HG03442 (cell line): ENCODE results near the gene RAP1GDS1.
A peak's percentile ranks its signal among the peaks of the same experiment; 100 is the strongest.
"Not testable (repeated sequence)": the region's sequence is repeated elsewhere in the genome, so short reads cannot be mapped to it uniquely, and the experiment has no call there.

ENCODE experiments used
- ATAC-seq: cut with Tn5 transposase; IDR thresholded peaks from one replicate; pipeline ENCODE4 v1.9.1; 2021; ENCODE audit warnings: mild to moderate bottlenecking, moderate library complexity; ENCODE audit not compliant: unreplicated experiment

The RAP1GDS1 gene

GRCh38 chr4:98421111-98421510 lies 159.9 kb downstream of the RAP1GDS1 start:
- ATAC-seq, result no peak

- no peak for ATAC-seq
Measured at GRCh38 chr4:98423009-98423408, 161.8 kb downstream of the RAP1GDS1 start.

- ATAC-seq, result no peak
Measured at GRCh38 chr4:98430708-98431403, 169.7 kb downstream of the RAP1GDS1 start.

GRCh38 chr4:98433691-98434090 lies 172.5 kb downstream of the RAP1GDS1 start:
- ATAC-seq, result no peak

- ATAC-seq, result no peak
Measured at GRCh38 chr4:98434816-98435215, 173.6 kb downstream of the RAP1GDS1 start.

GRCh38 chr4:98444371-98444770 lies 183.2 kb downstream of the RAP1GDS1 start:
- no peak for ATAC-seq

- peak; percentile 79 for ATAC-seq
Measured at GRCh38 chr4:98446499-98447375, 185.6 kb downstream of the RAP1GDS1 start.

- ATAC-seq, result peak; percentile 21
Measured at GRCh38 chr4:98447648-98448047, 186.5 kb downstream of the RAP1GDS1 start.

- ATAC-seq, result no peak
Measured at GRCh38 chr4:98448908-98449307, 187.7 kb downstream of the RAP1GDS1 start.

- ATAC-seq, result no peak
Measured at GRCh38 chr4:98452091-98452490, 190.9 kb downstream of the RAP1GDS1 start.

GRCh38 chr4:98457422-98457821 lies 196.2 kb downstream of the RAP1GDS1 start:
- ATAC-seq, result not testable (repeated sequence)

GRCh38 chr4:98461121-98461865 lies 200.1 kb downstream of the RAP1GDS1 start:
- ATAC-seq, result not testable (repeated sequence)

GRCh38 chr4:98462487-98462886 lies 201.3 kb downstream of the RAP1GDS1 start:
- ATAC-seq, result no peak

GRCh38 chr4:98466868-98467599 lies 205.8 kb downstream of the RAP1GDS1 start:
- no peak for ATAC-seq

GRCh38 chr4:98467627-98468072 lies 206.5 kb downstream of the RAP1GDS1 start:
- peak; percentile 98 for ATAC-seq

- ATAC-seq, result no peak
Measured at GRCh38 chr4:98468709-98469108, 207.5 kb downstream of the RAP1GDS1 start.

GRCh38 chr4:98469771-98470170 lies 208.6 kb downstream of the RAP1GDS1 start:
- ATAC-seq, result no peak

GRCh38 chr4:98470366-98470765 lies 209.2 kb downstream of the RAP1GDS1 start:
- ATAC-seq, result no peak

- no peak for ATAC-seq
Measured at GRCh38 chr4:98470831-98471230, 209.6 kb downstream of the RAP1GDS1 start.

- ATAC-seq, result no peak
Measured at GRCh38 chr4:98473046-98473445, 211.9 kb downstream of the RAP1GDS1 start.

- no peak for ATAC-seq
Measured at GRCh38 chr4:98474408-98474844, 213.2 kb downstream of the RAP1GDS1 start.
